Ovary (tissue), 3 donors: ENCODE measurements around the gene HOOK2.

Experiments
- CTCF ChIP-seq, 3 donors: fragments of 450-650 bp in 2 of 3; fragments of 200-600 bp in 1 of 3; IDR thresholded peaks; one replicate each; pipeline versions ENCODE4 v1.5.1 to v1.8.0; 2016 to 2022; ENCODE audit warnings: antibody characterized with exemption in 3 of 3, mild to moderate bottlenecking in 1 of 3
- EP300 ChIP-seq: sonication (generic); formaldehyde crosslinking; IDR thresholded peaks from one replicate; pipeline ENCODE4 v1.6.1; 2017; ENCODE audit warnings: antibody characterized with exemption
- POLR2A ChIP-seq: fragments of 450-650 bp; IDR thresholded peaks from one replicate; pipeline ENCODE4 v1.6.1; 2017; ENCODE audit warnings: antibody characterized with exemption, mild to moderate bottlenecking, moderate library complexity
- donor health status: DM: no; HTN: no; CAD: no.

GRCh38 chr19:12752056-12752781, 23.1 kb downstream of the HOOK2 start:
- TF ChIP-seq CTCF (IDR thresholded peaks at IDR 0.05) (no peak), POLR2A (no peak), EP300 (no peak)
